PFSK-1 (cell line): ENCODE results near the gene HID1.

ENCODE experiments used
- SIN3A ChIP-seq: IDR thresholded peaks from 2 replicates; pipeline ENCODE4 v1.6.1; 2012; ENCODE audit warnings: mild to moderate bottlenecking, low read length, moderate library complexity, borderline replicate concordance; ENCODE audit not compliant: insufficient read depth
- TF ChIP-seq, protein P1 (sequence below), 2 experiments: IDR thresholded peaks; 2 replicates each; pipeline versions ENCODE4 v1.6.1 to v1.8.0; 2011 to 2012; ENCODE audit warnings: low read depth in 2 of 2, low read length in 2 of 2, control low read depth in 1 of 2, inconsistent platforms in 1 of 2, mild to moderate bottlenecking in 1 of 2, moderate library complexity in 1 of 2; ENCODE audit not compliant: insufficient read depth in 1 of 2

DNA sequence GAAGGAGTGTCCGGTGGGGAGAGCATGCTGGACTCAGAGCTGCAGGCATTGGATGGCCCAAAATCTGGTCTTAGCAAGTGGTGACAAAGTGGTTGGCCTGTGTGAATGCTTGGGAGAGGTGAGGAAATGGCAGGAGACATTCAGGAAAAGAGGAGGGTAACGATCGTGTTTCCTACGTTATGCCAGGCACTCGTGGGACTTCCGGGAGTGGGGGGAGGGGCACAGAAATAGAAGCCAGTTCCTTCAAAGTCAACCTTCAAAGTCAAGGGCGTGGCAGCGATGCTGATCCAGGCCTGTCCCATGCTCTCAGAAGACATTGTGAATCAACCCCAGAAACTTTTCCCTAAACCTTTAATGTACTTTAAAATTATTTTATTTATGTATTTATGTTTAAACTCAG is 33.0 kb downstream of the HID1 start:
- TF ChIP-seq, protein P1, sequence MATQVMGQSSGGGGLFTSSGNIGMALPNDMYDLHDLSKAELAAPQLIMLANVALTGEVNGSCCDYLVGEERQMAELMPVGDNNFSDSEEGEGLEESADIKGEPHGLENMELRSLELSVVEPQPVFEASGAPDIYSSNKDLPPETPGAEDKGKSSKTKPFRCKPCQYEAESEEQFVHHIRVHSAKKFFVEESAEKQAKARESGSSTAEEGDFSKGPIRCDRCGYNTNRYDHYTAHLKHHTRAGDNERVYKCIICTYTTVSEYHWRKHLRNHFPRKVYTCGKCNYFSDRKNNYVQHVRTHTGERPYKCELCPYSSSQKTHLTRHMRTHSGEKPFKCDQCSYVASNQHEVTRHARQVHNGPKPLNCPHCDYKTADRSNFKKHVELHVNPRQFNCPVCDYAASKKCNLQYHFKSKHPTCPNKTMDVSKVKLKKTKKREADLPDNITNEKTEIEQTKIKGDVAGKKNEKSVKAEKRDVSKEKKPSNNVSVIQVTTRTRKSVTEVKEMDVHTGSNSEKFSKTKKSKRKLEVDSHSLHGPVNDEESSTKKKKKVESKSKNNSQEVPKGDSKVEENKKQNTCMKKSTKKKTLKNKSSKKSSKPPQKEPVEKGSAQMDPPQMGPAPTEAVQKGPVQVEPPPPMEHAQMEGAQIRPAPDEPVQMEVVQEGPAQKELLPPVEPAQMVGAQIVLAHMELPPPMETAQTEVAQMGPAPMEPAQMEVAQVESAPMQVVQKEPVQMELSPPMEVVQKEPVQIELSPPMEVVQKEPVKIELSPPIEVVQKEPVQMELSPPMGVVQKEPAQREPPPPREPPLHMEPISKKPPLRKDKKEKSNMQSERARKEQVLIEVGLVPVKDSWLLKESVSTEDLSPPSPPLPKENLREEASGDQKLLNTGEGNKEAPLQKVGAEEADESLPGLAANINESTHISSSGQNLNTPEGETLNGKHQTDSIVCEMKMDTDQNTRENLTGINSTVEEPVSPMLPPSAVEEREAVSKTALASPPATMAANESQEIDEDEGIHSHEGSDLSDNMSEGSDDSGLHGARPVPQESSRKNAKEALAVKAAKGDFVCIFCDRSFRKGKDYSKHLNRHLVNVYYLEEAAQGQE (IDR thresholded peaks at IDR 0.05; ENCODE audit: insufficient read depth in 1 of 2, low read depth in 2 of 2, low read length in 2 of 2): no peak
- no peak for TF ChIP-seq SIN3A
